GM12864 (cell line): ENCODE results near the gene DROSHA.

Experiments
- DNase-seq: peaks from one replicate; pipeline ENCODE4 v3.0.0-alpha.2; 2011; ENCODE audit warnings: low read depth
- H3K4me3 ChIP-seq: 2 replicates; pipeline ENCODE4 v1.5.1; 2011; ENCODE audit warnings: mild to moderate bottlenecking, low read depth, low read length, control low read depth
- CTCF ChIP-seq: IDR thresholded peaks from 2 replicates; pipeline ENCODE4 v1.5.1; 2011; ENCODE audit warnings: low read depth, mild to moderate bottlenecking, moderate library complexity, low read length, control low read depth, inconsistent platforms; ENCODE audit errors: missing control alignments

The DROSHA gene

DNA sequence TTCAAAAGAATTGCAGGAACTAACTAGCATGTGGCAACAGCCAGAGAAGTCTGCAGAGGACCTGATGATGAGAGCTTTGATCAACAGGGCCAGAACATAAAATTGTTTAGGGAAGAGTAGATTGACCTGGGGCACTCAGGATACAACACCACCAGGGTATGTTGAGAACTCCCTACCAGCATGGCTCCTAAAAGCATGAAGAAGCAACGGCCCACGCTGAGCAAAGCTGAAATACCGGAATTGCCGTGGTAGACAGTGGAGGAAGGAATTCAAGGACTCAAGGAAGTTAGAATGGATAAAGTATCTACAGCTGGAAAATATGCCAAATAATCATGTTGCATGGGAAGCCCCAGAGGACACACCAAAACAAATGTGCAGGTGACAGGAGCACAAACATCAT is 31.6 kb downstream of the DROSHA start:
- H3K4me3 ChIP-seq, result no peak overlapping the region
- TF ChIP-seq CTCF, result no peak
- no peak for DNase-seq

- no peak for TF ChIP-seq CTCF
- no peak overlapping the region for H3K4me3 ChIP-seq
- DNase-seq, result no peak
These were observed 35.0 kb downstream of the DROSHA start for GRCh38 chr5:31496891-31497290.

GRCh38 chr5:31496301-31496700 is 35.6 kb downstream of the DROSHA start:
- no peak overlapping the region for H3K4me3 ChIP-seq
- no peak for TF ChIP-seq CTCF
- no peak for DNase-seq

- H3K4me3 ChIP-seq, result no peak overlapping the region
- no peak for TF ChIP-seq CTCF
- DNase-seq, result no peak
These were observed 36.6 kb downstream of the DROSHA start for GRCh38 chr5:31495336-31495735.

GRCh38 chr5:31492869-31493268 is 39.0 kb downstream of the DROSHA start:
- TF ChIP-seq CTCF, result no peak
- no peak overlapping the region for H3K4me3 ChIP-seq
- no peak for DNase-seq

DNA sequence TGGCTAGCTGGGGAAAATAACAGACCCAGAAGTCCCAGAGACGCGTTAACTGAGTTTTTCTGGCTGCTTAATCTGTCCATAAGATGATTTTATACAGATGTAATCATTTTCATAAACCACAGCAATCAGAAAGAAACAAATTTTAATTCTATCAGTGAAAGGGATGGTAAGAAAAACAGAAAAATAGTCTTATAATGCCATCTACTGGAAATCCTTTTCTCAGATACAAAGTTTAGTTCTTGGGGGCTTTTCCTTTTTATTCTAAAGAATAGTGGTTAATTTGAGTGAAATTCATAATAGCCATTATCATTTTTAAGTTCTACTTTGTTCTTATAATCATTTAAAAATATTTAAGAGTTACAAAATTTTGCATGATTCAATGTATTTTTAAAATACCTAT is 44.4 kb downstream of the DROSHA start:
- DNase-seq, result no peak
- no peak for TF ChIP-seq CTCF
- no peak overlapping the region for H3K4me3 ChIP-seq

GRCh38 chr5:31486441-31486840 is 45.5 kb downstream of the DROSHA start:
- no peak for DNase-seq
- no peak for TF ChIP-seq CTCF
- H3K4me3 ChIP-seq, result no peak overlapping the region
